GM21737 (cell line): Measurements from ENCODE around the gene ANKRD18A.
"Not testable (repeated sequence)": the region's sequence is repeated elsewhere in the genome, so short reads cannot be mapped to it uniquely, and the experiment has no call there.

Source experiments
- ATAC-seq: cut with Tn5 transposase; IDR thresholded peaks from one replicate; pipeline ENCODE4 v1.9.1; 2021; ENCODE audit warnings: mild to moderate bottlenecking, moderate library complexity; ENCODE audit not compliant: unreplicated experiment

Gene ANKRD18A

GRCh38 chr9:38546497-38547163, 73.8 kb downstream of the ANKRD18A start:
- not testable (repeated sequence) for ATAC-seq

- not testable (repeated sequence) for ATAC-seq
Measured at GRCh38 chr9:38540535-38540934, 79.9 kb downstream of the ANKRD18A start.

GRCh38 chr9:38529317-38529716, 91.1 kb downstream of the ANKRD18A start:
- ATAC-seq, result no peak

GRCh38 chr9:38527503-38527902, 92.9 kb downstream of the ANKRD18A start:
- ATAC-seq, result no peak

GRCh38 chr9:38526591-38526990, 93.8 kb downstream of the ANKRD18A start:
- no peak for ATAC-seq

GRCh38 chr9:38523121-38523520, 97.3 kb downstream of the ANKRD18A start:
- ATAC-seq, result no peak

- no peak for ATAC-seq
Measured at GRCh38 chr9:38521762-38522161, 98.6 kb downstream of the ANKRD18A start.
